HepG2 (cell line): Measurements from ENCODE around the gene TAT. TPM values are rescaled to one million over a fixed set of nuclear protein-coding genes. Genes with fewer than 3 reads are reported as not detected.
A peak's percentile ranks its signal among the peaks of the same experiment; 100 is the strongest.

Source experiments
- BRCA1 ChIP-seq: sonication (generic); formaldehyde crosslinking; IDR thresholded peaks from 2 replicates; pipeline ENCODE4 v1.4.0; 2020; ENCODE audit warnings: missing genetic modification reagents
- FOXP4 ChIP-seq: sonication (generic); formaldehyde crosslinking; IDR thresholded peaks from 2 replicates; pipeline ENCODE4 v1.4.0; 2020; ENCODE audit warnings: missing genetic modification reagents
- GATAD2A ChIP-seq: IDR thresholded peaks from 2 replicates; pipeline ENCODE4 v1.6.1; 2016
- JUND ChIP-seq: sonication (generic); formaldehyde crosslinking; IDR thresholded peaks from 2 replicates; pipeline ENCODE4 v1.8.0; 2022; ENCODE audit warnings: mild to moderate bottlenecking, missing genetic modification reagents
- KDM2A ChIP-seq: sonication (generic); formaldehyde crosslinking; IDR thresholded peaks from 2 replicates; pipeline ENCODE4 v1.4.0; 2020; ENCODE audit warnings: low read depth, missing genetic modification reagents, borderline replicate concordance
- REST ChIP-seq, 2 experiments: IDR thresholded peaks; 2 replicates each; pipeline ENCODE4 v1.6.1; 2011 to 2012; ENCODE audit warnings: low read length in 2 of 2, borderline replicate concordance in 1 of 2, low read depth in 1 of 2, mild to moderate bottlenecking in 1 of 2, moderate library complexity in 1 of 2
- STAT6 ChIP-seq: sonication (generic); formaldehyde crosslinking; IDR thresholded peaks from 2 replicates; pipeline ENCODE4 v1.4.0; 2020; ENCODE audit warnings: missing genetic modification reagents, mild to moderate bottlenecking, borderline replicate concordance
- TBP ChIP-seq: sonication (generic); formaldehyde crosslinking; IDR thresholded peaks from 2 replicates; pipeline ENCODE4 v1.5.0; 2020; ENCODE audit warnings: missing genetic modification reagents
- TFE3 ChIP-seq: IDR thresholded peaks from 2 replicates; pipeline ENCODE4 v1.6.1; 2016
- THAP9 ChIP-seq: sonication (generic); formaldehyde crosslinking; IDR thresholded peaks from 2 replicates; pipeline ENCODE4; 2020; ENCODE audit warnings: missing genetic modification reagents, mild to moderate bottlenecking, borderline replicate concordance
- TSC22D2 ChIP-seq: sonication (generic); formaldehyde crosslinking; IDR thresholded peaks from 2 replicates; pipeline ENCODE4 v1.5.1; 2020; ENCODE audit warnings: missing genetic modification reagents, mild to moderate bottlenecking, borderline replicate concordance
- ZNF260 ChIP-seq: sonication (generic); formaldehyde crosslinking; IDR thresholded peaks from 2 replicates; pipeline ENCODE4 v1.4.0; 2020; ENCODE audit warnings: missing genetic modification reagents, low read depth, mild to moderate bottlenecking, borderline replicate concordance
- ZNF33A ChIP-seq: sonication (generic); formaldehyde crosslinking; IDR thresholded peaks from 2 replicates; pipeline ENCODE4 v1.5.1; 2020; ENCODE audit warnings: missing genetic modification reagents, mild to moderate bottlenecking, moderate library complexity, borderline replicate concordance
- ZNF781 ChIP-seq: sonication (generic); formaldehyde crosslinking; IDR thresholded peaks from 2 replicates; pipeline ENCODE4 v1.5.1; 2020; ENCODE audit warnings: borderline replicate concordance, mild to moderate bottlenecking, missing genetic modification reagents; ENCODE audit errors: not compliant biosample characterization
- polyA plus RNA-seq, 8 experiments: library from polyadenylated mRNA; depleted of rRNA in 3 of 8; stranded (reverse) in 7 of 8; unstranded in 1 of 8; fragments of >200 nt; fragmentation: Illumina TruSeq in 4 of 8; extraction: Trizol in 4 of 8; gene quantifications; 2 replicates each; pipeline versions ENCODE4 v1.2.1 to v1.2.3, GENCODE V29; 2011 to 2016; ENCODE audit warnings: low read depth in 4 of 8, missing spikeins in 1 of 8, mixed read lengths in 1 of 8; ENCODE audit not compliant: insufficient read depth in 1 of 8
- total RNA-seq, 5 experiments: library from RNA; depleted of rRNA; stranded (reverse); fragments of >200 nt; fragmentation: Illumina TruSeq; extraction: Trizol; gene quantifications; 2 replicates each; pipeline ENCODE4 v1.2.3, GENCODE V29; 2016; ENCODE audit warnings: low read depth in 1 of 5

TAT gene
- total and polyA plus RNA-seq, 2 of the 13 experiments (the other 11 are each of a cell fraction or from before 2014, with no cell fraction given), result 1.6 to 5.8 TPM

GRCh38 chr16:71573387-71574094, 3.4 kb downstream of the TAT start (continued):
- TF ChIP-seq REST (IDR thresholded peaks at IDR 0.05; ENCODE audit: borderline replicate concordance in 1 of 2, low read depth in 1 of 2, low read length in 2 of 2), result no peak
- no peak for TF ChIP-seq TBP (CRISPR knock-in tag)
- no peak for TF ChIP-seq TSC22D2 (CRISPR knock-in tag)
- TF ChIP-seq ZNF260, result no peak
- TF ChIP-seq THAP9 (CRISPR knock-in tag), result 0 out of 2 replicates have a peak, but pooled peaks have one; percentile 55
- peak; percentile 18 for TF ChIP-seq ZNF781 (CRISPR knock-in tag)
- TF ChIP-seq BRCA1 (CRISPR knock-in tag), result no peak
- no peak for TF ChIP-seq TFE3 (CRISPR knock-in tag)
- peak; percentile 61; the same call in 1 of the 2 replicates for TF ChIP-seq STAT6 (CRISPR knock-in tag)
- TF ChIP-seq KDM2A (CRISPR knock-in tag), result 0 out of 2 replicates have a peak, but pooled peaks have one; percentile 26
- no peak; the same call in 1 of the 2 replicates for TF ChIP-seq ZNF33A
- TF ChIP-seq JUND (CRISPR knock-in tag), result no peak
- peak; percentile 31; the same call in 1 of the 2 replicates for TF ChIP-seq GATAD2A (CRISPR knock-in tag)
- peak; percentile 51; the same call in 1 of the 2 replicates for TF ChIP-seq FOXP4 (CRISPR knock-in tag)
